HG03354 (cell line): ENCODE data around the gene WLS.

Experiments used
- ATAC-seq: cut with Tn5 transposase; IDR thresholded peaks from one replicate; pipeline ENCODE4 v1.9.1; 2021; ENCODE audit warnings: mild to moderate bottlenecking; ENCODE audit not compliant: unreplicated experiment, poor library complexity, severe bottlenecking

WLS gene

GRCh38 chr1:68204977-68205630 lies 27.2 kb downstream of the WLS start:
- ATAC-seq, result no peak

- no peak for ATAC-seq
These were observed 30.0 kb downstream of the WLS start for GRCh38 chr1:68202239-68202832.

- no peak for ATAC-seq
These were observed 30.6 kb downstream of the WLS start for GRCh38 chr1:68201546-68202238.

GRCh38 chr1:68199603-68200002 lies 32.7 kb downstream of the WLS start:
- ATAC-seq, result no peak

- ATAC-seq, result no peak
These were observed 33.6 kb downstream of the WLS start for GRCh38 chr1:68198752-68199151.

- no peak for ATAC-seq
These were observed 34.4 kb downstream of the WLS start for GRCh38 chr1:68197891-68198290.

GRCh38 chr1:68197461-68197860 lies 34.9 kb downstream of the WLS start:
- ATAC-seq, result no peak

GRCh38 chr1:68196676-68197075 lies 35.6 kb downstream of the WLS start:
- no peak for ATAC-seq

- ATAC-seq, result no peak
These were observed 40.6 kb downstream of the WLS start for GRCh38 chr1:68191717-68192116.

- no peak for ATAC-seq
These were observed 43.5 kb downstream of the WLS start for GRCh38 chr1:68188644-68189340.

- ATAC-seq, result no peak
These were observed 44.2 kb downstream of the WLS start for GRCh38 chr1:68188060-68188538.

GRCh38 chr1:68185743-68186142 lies 46.6 kb downstream of the WLS start:
- no peak for ATAC-seq

GRCh38 chr1:68183895-68184294 lies 48.4 kb downstream of the WLS start:
- no peak for ATAC-seq

- peak; percentile 29 for ATAC-seq
These were observed 51.2 kb downstream of the WLS start for GRCh38 chr1:68181165-68181556.

GRCh38 chr1:68180441-68181164 lies 51.7 kb downstream of the WLS start:
- ATAC-seq, result peak; percentile 70

GRCh38 chr1:68178821-68179490 lies 53.4 kb downstream of the WLS start:
- ATAC-seq, result peak; percentile 55

- ATAC-seq, result no peak
These were observed 56.5 kb downstream of the WLS start for GRCh38 chr1:68175621-68176398.

GRCh38 chr1:68174738-68175113 lies 57.6 kb downstream of the WLS start:
- no peak for ATAC-seq
